RWPE1 (cell line): ENCODE results near the gene ABCC2.

Experiments
- CTCF ChIA-PET: fragments of 350-600 bp; sonication (Branson Sonifier 250); formaldehyde crosslinking; extraction: SDS; loops from one replicate; lab custom pipeline; 2021; lab: Yijun Ruan, JAX
- POLR2A ChIA-PET: fragments of 400-600 bp; formaldehyde crosslinking; extraction: SDS; loops from one replicate; lab custom pipeline; 2020; ENCODE audit warnings: antibody characterized with exemption; ENCODE audit not compliant: low non-redundant PET; lab: Yijun Ruan, JAX
- DNase-seq: peaks from one replicate; pipeline ENCODE4 v3.0.0; 2012; ENCODE audit warnings: low spot score
- H3K27ac ChIP-seq: fragments of 450-650 bp; 2 replicates; pipeline ENCODE4 v1.5.1; 2017
- TF ChIP-seq, protein P1 (sequence below): fragments of 450-650 bp; conservative IDR thresholded peaks from 2 replicates; pipeline ENCODE4 v1.5.1; 2017; ENCODE audit warnings: low read depth, mild to moderate bottlenecking

ABCC2 gene

DNA sequence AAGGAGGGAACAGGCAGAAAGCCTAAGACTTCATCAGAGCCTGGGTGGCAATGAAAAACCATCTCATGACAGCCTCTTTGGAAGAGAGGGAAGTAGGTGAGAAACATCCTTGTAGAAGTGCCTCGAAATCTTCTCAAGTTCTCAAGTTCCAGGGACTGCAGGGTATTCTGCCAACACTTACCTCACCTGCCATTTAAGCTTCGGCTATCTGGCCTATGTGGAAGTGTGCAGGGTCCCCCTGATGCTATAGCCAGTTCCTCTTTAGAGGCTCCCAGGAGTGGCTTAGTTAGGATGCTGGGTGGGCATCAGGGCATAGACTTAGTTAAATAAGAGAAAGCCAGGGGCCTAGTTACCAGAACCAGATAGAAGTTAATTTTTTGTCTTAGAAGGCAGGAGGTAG is 27.0 kb downstream of the ABCC2 start:
- TF ChIP-seq, protein P1, sequence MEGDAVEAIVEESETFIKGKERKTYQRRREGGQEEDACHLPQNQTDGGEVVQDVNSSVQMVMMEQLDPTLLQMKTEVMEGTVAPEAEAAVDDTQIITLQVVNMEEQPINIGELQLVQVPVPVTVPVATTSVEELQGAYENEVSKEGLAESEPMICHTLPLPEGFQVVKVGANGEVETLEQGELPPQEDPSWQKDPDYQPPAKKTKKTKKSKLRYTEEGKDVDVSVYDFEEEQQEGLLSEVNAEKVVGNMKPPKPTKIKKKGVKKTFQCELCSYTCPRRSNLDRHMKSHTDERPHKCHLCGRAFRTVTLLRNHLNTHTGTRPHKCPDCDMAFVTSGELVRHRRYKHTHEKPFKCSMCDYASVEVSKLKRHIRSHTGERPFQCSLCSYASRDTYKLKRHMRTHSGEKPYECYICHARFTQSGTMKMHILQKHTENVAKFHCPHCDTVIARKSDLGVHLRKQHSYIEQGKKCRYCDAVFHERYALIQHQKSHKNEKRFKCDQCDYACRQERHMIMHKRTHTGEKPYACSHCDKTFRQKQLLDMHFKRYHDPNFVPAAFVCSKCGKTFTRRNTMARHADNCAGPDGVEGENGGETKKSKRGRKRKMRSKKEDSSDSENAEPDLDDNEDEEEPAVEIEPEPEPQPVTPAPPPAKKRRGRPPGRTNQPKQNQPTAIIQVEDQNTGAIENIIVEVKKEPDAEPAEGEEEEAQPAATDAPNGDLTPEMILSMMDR: no peak
- ChIA-PET POLR2A (no interaction called here), CTCF (no interaction called here)
- DNase-seq: no peak
- H3K27ac ChIP-seq: no peak overlapping the region

DNA sequence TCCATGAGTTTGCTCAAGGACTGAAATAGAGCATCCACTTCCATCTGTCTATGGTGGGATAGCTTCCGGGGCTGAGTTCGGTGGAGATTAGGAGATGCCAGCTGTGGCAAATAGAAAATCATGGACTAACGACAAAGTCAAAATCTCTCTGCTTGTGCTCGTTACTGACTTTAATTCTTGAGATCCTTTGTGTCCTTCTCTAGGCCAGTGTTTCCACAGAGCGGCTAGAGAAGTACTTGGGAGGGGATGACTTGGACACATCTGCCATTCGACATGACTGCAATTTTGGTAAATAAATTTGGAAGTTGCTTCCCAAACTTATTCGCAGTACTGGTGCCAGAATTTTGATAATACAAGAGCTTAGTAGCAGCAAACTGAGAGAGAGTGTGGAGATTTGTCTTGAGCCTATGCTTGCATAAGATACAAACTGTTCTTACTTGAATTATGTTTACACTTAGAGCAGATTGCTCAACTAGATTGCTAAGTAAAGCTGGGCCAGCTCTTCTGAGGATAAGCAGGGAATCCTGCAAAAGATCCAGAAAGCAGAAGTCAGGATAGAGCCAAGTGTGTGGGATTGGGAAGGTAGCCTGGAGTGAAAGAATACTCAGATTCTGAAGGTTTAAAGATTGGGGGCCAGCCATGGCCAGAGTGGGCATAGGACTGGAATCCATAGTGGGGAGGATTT is 27.6 kb downstream of the ABCC2 start:
- ChIA-PET CTCF (interaction anchor here (0.6 kb wide), 1 partner anchor 416 kb away, joined by 3 read pairs; no protein-coding TSS in a partner anchor), POLR2A (no interaction called here)
- DNase-seq: no peak
- TF ChIP-seq, protein P1: no peak
- H3K27ac ChIP-seq: no peak overlapping the region

DNA sequence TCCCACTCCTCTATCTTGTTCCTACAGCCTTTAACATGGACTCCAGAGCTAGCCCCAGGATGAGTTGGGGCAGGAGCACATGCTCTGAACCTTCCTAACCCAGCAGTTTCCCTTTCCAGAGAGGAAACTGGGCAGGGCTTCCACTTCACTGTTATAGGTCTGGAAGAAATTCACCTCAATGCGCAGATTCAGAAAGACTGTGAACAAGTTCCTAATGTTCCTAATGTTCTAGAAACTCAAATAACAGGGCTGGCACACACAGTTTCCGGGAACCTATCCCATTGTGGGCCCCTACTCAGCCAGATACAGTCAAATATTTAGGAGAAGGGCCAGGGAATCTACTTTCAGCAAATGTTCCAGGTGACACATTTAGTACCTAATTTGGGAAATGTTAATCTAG is 29.7 kb downstream of the ABCC2 start:
- TF ChIP-seq, protein P1: no peak
- POLR2A ChIA-PET: no interaction called here
- H3K27ac ChIP-seq: no peak overlapping the region
- CTCF ChIA-PET: interaction anchor here (0.9 kb wide), 1 partner anchor 825 kb away, joined by 3 read pairs; no protein-coding TSS in a partner anchor
- no peak for DNase-seq

DNA sequence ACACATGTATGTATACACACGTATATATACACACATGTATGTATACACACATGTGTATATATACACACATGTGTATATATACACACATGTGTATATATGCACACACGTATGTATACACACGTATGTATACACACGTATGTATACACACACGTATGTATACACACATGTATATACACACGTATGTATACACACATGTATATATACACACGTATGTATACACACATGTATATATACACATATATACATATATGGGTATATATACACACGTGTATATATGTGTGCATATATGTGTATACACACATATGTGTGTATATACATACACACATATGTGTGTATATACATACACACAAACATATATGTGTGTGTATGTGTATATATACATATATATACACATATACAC is 31.7 kb downstream of the ABCC2 start:
- POLR2A ChIA-PET: no interaction called here

DNA sequence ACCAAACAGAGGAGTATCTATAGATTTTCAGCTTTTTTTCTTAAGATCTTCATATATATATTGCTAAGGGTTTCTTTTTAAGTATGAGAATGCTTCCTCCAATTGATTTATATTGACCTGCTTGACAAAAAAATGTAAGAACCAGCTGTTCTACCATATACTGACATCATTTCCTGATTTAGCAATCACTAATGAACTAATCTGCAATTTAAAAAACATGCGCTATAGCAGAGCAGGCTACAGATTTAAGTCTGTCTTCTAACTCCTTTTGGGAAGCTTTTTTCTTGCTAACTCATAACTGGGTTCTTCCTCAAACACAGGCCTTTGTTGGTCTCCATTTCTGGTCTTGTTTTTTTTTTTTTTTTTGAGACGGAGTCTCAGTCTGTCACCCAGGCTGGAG is 33.2 kb downstream of the ABCC2 start:
- ChIA-PET POLR2A (no interaction called here), CTCF (interaction anchor here (0.6 to 0.7 kb wide), 2 partner anchors 30 to 45 kb away, joined by 3 read pairs; no protein-coding TSS in a partner anchor)
- no peak overlapping the region for H3K27ac ChIP-seq
- TF ChIP-seq, protein P1: no peak
- no peak for DNase-seq

More for the DNA sequence above, 31.7 kb downstream of the ABCC2 start:
- no peak overlapping the region for H3K27ac ChIP-seq
- DNase-seq: no peak
- CTCF ChIA-PET: no interaction called here
- TF ChIP-seq, protein P1: no peak

DNA sequence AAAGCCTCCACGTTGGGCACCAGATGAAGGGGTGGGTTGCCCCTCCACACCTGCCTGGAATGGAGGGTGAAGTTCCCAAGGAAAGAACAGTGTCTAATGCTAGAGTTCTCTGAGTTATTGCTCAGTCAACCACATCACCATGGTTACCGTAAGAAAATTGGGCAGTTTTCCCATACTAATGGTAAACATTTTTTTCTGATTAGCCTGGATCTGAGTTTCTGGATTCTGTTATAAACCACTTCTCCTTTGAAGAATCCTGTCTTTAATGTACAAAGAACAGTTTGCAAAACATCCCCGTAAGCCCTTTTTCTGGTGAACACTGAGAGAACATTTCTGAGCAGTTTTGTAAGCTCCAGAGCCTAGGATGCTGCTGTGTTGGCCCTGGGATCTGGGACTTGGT is 45.5 kb downstream of the ABCC2 start:
- CTCF ChIA-PET: interaction anchor here (0.7 kb wide), 1 partner anchor 238 kb away, joined by 3 read pairs; no protein-coding TSS in a partner anchor

More for the DNA sequence above, 45.5 kb downstream of the ABCC2 start:
- TF ChIP-seq, protein P1: no peak
- H3K27ac ChIP-seq: no peak overlapping the region
- DNase-seq: no peak
- POLR2A ChIA-PET: no interaction called here
